SK-N-MC (cell line): ENCODE results near the gene ADAMTS7.

ENCODE experiments used
- EZH2 ChIP-seq: fragments of 200-600 bp; sonication (generic); IDR thresholded peaks from one replicate; pipeline ENCODE4 v1.6.1; 2017; ENCODE audit warnings: antibody characterized with exemption
- FOXP2 ChIP-seq: optimal IDR thresholded peaks from 2 replicates; pipeline ENCODE3; 2011; ENCODE audit warnings: mild to moderate bottlenecking, moderate library complexity; ENCODE audit not compliant: insufficient read depth; ENCODE audit errors: extremely low read length, control extremely low read depth

DNA sequence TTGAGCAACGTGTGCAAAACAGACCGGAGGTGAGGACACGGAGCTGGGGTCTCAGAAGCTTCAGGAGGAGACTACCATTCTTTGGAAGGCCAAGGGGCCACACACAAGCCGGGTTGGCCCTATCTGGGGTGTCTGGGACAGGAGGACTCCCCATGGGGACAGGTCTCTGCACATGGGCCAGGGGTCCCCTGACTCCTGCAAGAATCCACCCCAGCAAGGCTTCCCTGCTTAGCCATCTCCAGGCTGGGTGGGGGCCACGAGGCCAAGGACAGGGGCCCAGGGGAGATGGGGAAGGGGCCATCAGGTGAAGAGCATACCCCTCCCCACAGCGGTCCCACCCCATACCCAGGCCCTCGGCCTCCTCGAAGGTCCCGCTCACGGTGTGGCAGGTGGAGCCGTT, 38.5 kb downstream of the ADAMTS7 start:
- TF ChIP-seq FOXP2 = no peak
- no peak for TF ChIP-seq EZH2
